ENCODE measurements around the gene ERAS. TPM values are rescaled to one million over a fixed set of nuclear protein-coding genes. Genes with fewer than 3 reads are reported as not detected.
"Not testable (repeated sequence)": the region's sequence is repeated elsewhere in the genome, so short reads cannot be mapped to it uniquely, and the experiment has no call there.

Gene ERAS
- total and polyA plus RNA-seq, 12 donors: 0.11 to 0.20 TPM; not detected in 10

- 75 to 81% (median 77%) methylated on average over 5 to 7 of the region's 7 CpGs for WGBS, 4 donors
Measured at GRCh38 chrX:48852857-48853256, 26.5 kb downstream of the ERAS start.

GRCh38 chrX:48853494-48853893 lies 27.2 kb downstream of the ERAS start:
- DNase-seq; H3K36me3 ChIP-seq (replicated peaks in 1 of 2); H3K4me3 ChIP-seq; H3K9me3 ChIP-seq (replicated peaks in 1 of 3); H3K27ac ChIP-seq; H3K4me1 ChIP-seq (replicated peaks in 1 of 2); intact Hi-C loops (cut with DNase I): not testable (repeated sequence)
- H3K27me3 ChIP-seq: peaks cover 25% of the 10 kb centered on the region

More at GRCh38 chrX:48852857-48853256, 26.5 kb downstream of the ERAS start:
- intact Hi-C loops (cut with DNase I): no loop called here
- no peaks in the 10 kb centered on the region for H3K9me3 ChIP-seq (replicated peaks in 1 of 3)
- TF ChIP-seq CTCF (IDR thresholded peaks at IDR 0.05) (no peak), POLR2A (IDR thresholded peaks at IDR 0.05) (no peak)
- H3K36me3 ChIP-seq (replicated peaks in 1 of 2): no peaks in the 10 kb centered on the region
- DNase-seq: no peak
- H3K27me3 ChIP-seq: peaks cover 25% of the 10 kb centered on the region
- no peaks in the 10 kb centered on the region for H3K4me1 ChIP-seq (replicated peaks in 1 of 2)
- no peak overlapping the region for H3K27ac ChIP-seq
- H3K4me3 ChIP-seq: no peak overlapping the region

- WGBS, 4 donors: 82 to 88% (median 83%) methylated on average over 5 to 12 of the region's 12 CpGs
- H3K4me1 ChIP-seq (replicated peaks in 1 of 2); H3K9me3 ChIP-seq (replicated peaks in 1 of 3); intact Hi-C loops (cut with DNase I); H3K36me3 ChIP-seq (replicated peaks in 1 of 2); H3K27ac ChIP-seq; DNase-seq; H3K4me3 ChIP-seq: not testable (repeated sequence)
- H3K27me3 ChIP-seq: peaks cover 22% of the 10 kb centered on the region
Measured at GRCh38 chrX:48854121-48854804, 27.9 kb downstream of the ERAS start.

GRCh38 chrX:48854898-48855297 lies 28.6 kb downstream of the ERAS start:
- Histone ChIP-seq H3K4me3 (no peak overlapping the region), H3K36me3 (replicated peaks in 1 of 2) (no peaks in the 10 kb centered on the region), H3K27ac (no peak overlapping the region), H3K4me1 (replicated peaks in 1 of 2) (no peaks in the 10 kb centered on the region), H3K27me3 (peaks cover 15% of the 10 kb centered on the region), H3K9me3 (replicated peaks in 1 of 3) (no peaks in the 10 kb centered on the region)
- intact Hi-C loops (cut with DNase I): no loop called here
- 34 to 58% (median 48%) methylated on average over 5 of the region's 5 CpGs for WGBS, 4 donors
- DNase-seq: no peak
- TF ChIP-seq CTCF (IDR thresholded peaks at IDR 0.05) (peak in 3 of 6 experiments; percentile 24 to 40 (median 36)), POLR2A (IDR thresholded peaks at IDR 0.05) (no peak)

- Histone ChIP-seq H3K27ac (no peak overlapping the region), H3K27me3 (peaks cover 14% of the 10 kb centered on the region), H3K4me1 (replicated peaks in 1 of 2) (no peaks in the 10 kb centered on the region), H3K4me3 (no peak overlapping the region), H3K36me3 (replicated peaks in 1 of 2) (no peaks in the 10 kb centered on the region), H3K9me3 (replicated peaks in 1 of 3) (no peaks in the 10 kb centered on the region)
- 31 to 50% (median 37%) methylated on average over 4 of the region's 4 CpGs for WGBS, 4 donors
- intact Hi-C loops (cut with DNase I): no loop called here
- TF ChIP-seq CTCF (IDR thresholded peaks at IDR 0.05): no peak
- TF ChIP-seq POLR2A (IDR thresholded peaks at IDR 0.05): no peak
- no peak for DNase-seq
Measured at GRCh38 chrX:48864210-48864609, 37.9 kb downstream of the ERAS start.

- intact Hi-C loops (cut with DNase I); H3K4me3 ChIP-seq; H3K9me3 ChIP-seq (replicated peaks in 1 of 3); DNase-seq; H3K36me3 ChIP-seq (replicated peaks in 1 of 2); H3K27ac ChIP-seq; H3K4me1 ChIP-seq (replicated peaks in 1 of 2); H3K27me3 ChIP-seq: not testable (repeated sequence)
- WGBS, 4 donors: 34 to 64% (median 41%) methylated on average over 1 to 2 of the region's 2 CpGs
Measured at GRCh38 chrX:48872017-48872416, 45.7 kb downstream of the ERAS start.

GRCh38 chrX:48876944-48877343 lies 50.6 kb downstream of the ERAS start:
- H3K9me3 ChIP-seq (replicated peaks in 1 of 3); H3K27ac ChIP-seq; intact Hi-C loops (cut with DNase I); H3K27me3 ChIP-seq; H3K36me3 ChIP-seq (replicated peaks in 1 of 2); H3K4me3 ChIP-seq; H3K4me1 ChIP-seq (replicated peaks in 1 of 2); DNase-seq: not testable (repeated sequence)
- WGBS, 4 donors: 46 to 75% (median 60%) methylated on average over 4 of the region's 4 CpGs
